Erythroblast (primary cell): ENCODE results near the gene ANTXR2.

Source experiments
- GATA1 ChIP-seq: IDR thresholded peaks from 2 replicates; pipeline ENCODE4 v1.6.1; 2011; ENCODE audit warnings: low read depth, mild to moderate bottlenecking, control low read depth, low read length, moderate library complexity
- POLR2A ChIP-seq: IDR thresholded peaks from 2 replicates; pipeline ENCODE4 v1.6.1; 2011; ENCODE audit warnings: mild to moderate bottlenecking, low read length

DNA sequence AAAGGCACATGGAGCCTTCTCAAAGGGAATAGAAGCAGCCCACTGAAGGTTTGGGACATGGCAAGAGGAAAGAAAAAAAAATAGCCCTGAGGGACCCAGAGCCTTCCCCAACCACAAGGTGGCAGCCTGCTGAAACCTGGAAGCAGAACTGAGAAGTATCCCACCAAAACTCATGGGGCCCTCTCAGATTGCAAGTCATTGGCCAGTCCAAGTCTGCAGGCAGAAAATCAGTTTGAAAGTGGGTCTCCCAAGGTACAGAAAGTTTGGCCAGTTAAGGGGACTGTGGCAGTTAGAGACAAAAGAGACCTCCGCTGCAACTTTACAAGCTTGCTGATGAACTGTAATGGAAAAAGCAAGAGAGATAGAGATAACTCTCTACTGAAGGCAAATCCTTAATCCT lies 155.8 kb downstream of the ANTXR2 start:
- TF ChIP-seq POLR2A (no peak), GATA1 (no peak)
